D721Med (cell line): Measurements from ENCODE around the gene ADAM8.

ENCODE experiments used
- DNase-seq: peaks from one replicate; pipeline ENCODE4 v3.0.0; 2011; ENCODE audit warnings: low spot score; ENCODE audit not compliant: insufficient read length
- FAIRE-seq: peaks from 2 replicates; lab custom pipeline; 2011; peaks lifted over from hg19 to GRCh38; lab: Jason Lieb, UNC
- CTCF ChIP-seq: IDR thresholded peaks from 2 replicates; pipeline ENCODE4 v1.5.1; 2012; ENCODE audit warnings: mild to moderate bottlenecking, control low read depth; ENCODE audit not compliant: insufficient read depth; ENCODE audit errors: missing control alignments

The ADAM8 gene

GRCh38 chr10:133282846-133283390, 6.2 kb upstream of the ADAM8 start:
- FAIRE-seq, result no peak

GRCh38 chr10:133281628-133282372, 5.1 kb upstream of the ADAM8 start:
- FAIRE-seq (no peak), DNase-seq (no peak)
- no peak for TF ChIP-seq CTCF

More at GRCh38 chr10:133282846-133283390, 6.2 kb upstream of the ADAM8 start:
- no peak for DNase-seq
- no peak for TF ChIP-seq CTCF

GRCh38 chr10:133281084-133281483, 4.4 kb upstream of the ADAM8 start:
- no peak for TF ChIP-seq CTCF
- no peak for DNase-seq
- no peak for FAIRE-seq

GRCh38 chr10:133280391-133281059, 3.9 kb upstream of the ADAM8 start:
- FAIRE-seq, result no peak
- no peak for DNase-seq
- no peak for TF ChIP-seq CTCF

- TF ChIP-seq CTCF, result no peak
- DNase-seq, result no peak
- no peak for FAIRE-seq
Observed at GRCh38 chr10:133279326-133280226, 2.9 kb upstream of the ADAM8 start.

GRCh38 chr10:133278577-133279265, 2.1 kb upstream of the ADAM8 start:
- DNase-seq (no peak), FAIRE-seq (no peak)
- no peak for TF ChIP-seq CTCF
